ENCODE data around the gene PRSS36.
A peak's percentile ranks its signal among the peaks of the same experiment; 100 is the strongest.
"Not testable (repeated sequence)": the region's sequence is repeated elsewhere in the genome, so short reads cannot be mapped to it uniquely, and the experiment has no call there.

Gene PRSS36

DNA sequence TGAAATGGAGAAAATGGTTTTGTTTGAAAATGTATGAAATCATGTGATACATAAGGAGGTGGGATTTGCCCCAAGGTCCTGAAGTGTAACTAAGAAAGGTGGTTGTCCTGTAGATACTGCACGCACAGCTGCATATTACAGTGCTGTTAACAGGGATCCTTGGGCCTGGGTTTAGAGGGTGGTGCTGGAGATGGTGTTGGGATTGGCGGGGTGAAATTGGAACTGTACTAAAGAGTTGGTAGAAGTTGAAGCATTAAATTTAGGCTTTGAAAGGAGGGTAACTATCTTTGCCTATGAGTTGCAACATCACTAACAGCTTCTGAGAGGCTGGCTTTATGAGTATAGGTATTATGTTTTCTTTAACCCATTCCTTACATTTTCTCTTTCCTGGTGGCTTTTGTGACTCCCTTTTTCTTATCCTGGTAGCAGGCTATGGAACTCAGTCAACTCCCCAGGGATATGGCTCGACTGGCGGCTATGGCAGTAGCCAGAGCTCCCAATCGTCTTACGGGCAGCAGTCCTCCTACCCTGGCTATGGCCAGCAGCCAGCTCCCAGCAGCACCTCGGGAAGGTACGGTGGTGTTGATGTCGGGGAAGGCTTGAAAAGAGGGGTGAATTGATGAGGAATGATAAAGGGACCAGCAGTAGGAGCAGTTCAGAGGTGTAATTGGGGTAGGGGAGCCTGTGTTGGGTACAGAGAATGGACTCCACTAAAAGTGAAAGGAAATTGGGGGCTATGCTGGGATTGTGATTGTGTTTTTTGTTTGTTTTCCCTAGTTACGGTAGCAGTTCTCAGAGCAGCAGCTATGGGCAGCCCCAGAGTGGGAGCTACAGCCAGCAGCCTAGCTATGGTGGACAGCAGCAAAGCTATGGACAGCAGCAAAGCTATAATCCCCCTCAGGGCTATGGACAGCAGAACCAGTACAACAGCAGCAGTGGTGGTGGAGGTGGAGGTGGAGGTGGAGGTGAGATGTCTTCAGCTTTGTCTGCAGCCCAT lies 33.9 kb upstream of the PRSS36 start:
- no peak for DNase-seq

GRCh38 chr16:31182391-31182790 lies 32.5 kb upstream of the PRSS36 start:
- no peak for DNase-seq

- DNase-seq: no peak
These were observed 31.4 kb upstream of the PRSS36 start for GRCh38 chr16:31181102-31181830.

DNA sequence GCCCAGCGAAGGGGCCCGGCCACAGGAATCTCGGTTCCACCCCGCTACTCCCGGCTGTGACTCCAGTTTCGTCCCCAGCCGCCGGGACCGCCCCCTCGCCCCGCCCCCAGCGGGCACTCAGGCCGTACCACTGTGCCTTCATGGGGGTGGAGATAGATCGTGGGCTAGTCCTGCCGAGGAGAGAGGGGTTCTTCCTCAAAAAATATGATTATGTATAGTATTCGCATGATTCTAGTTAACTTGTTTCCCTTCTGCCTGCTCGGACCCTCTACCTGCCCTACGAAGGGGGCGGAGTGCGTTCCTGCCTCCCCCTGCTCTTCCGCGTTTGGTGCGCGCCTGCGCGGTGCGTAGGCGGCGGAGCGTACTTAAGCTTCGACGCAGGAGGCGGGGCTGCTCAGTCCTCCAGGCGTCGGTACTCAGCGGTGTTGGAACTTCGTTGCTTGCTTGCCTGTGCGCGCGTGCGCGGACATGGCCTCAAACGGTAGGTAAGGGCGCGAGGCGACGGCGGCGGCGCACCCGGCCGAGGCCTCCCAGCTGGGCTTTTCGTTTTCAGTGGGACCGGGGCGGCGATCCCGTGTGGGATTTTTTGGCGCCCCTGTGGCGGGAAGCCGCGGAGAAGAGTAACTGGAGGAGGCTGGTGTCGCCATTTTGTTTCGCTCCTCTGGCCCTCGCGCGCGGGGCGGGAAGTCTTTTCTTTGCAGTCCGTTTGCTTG lies 30.0 kb upstream of the PRSS36 start, which contains the start of gene FUS:
Gene FUS, plus strand, starts transcription at position 393 of the 713 bp plus-strand sequence. Its CDS starts 76 bp downstream, at position 469.
- peak; percentile 75 for DNase-seq

DNA sequence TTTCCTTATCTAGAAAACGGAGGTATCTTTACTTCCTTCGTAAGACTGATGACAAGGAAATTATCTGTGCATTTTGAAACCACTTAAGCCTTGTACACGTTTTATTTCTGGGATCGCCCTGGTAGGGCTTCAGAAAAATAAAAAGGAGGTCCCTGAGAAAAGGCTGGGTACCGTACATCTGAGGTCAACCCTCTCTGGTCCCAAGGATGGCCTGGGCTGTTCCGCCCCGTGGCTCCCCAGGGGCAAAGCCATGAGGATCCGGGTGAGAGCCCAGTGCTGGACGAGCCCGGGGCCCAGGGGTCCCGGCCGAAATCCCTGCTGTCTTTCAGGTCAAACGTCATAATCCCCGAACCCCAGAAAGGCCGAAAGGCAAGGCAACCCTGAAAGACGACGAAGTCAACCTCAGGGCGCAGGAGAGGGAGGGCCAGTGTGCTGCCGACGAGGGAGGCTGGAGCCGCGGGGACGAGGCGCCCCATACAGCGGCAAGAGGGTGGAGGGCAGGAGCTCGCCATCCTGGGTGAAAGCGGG lies 29.4 kb upstream of the PRSS36 start:
- no peak for DNase-seq

DNA sequence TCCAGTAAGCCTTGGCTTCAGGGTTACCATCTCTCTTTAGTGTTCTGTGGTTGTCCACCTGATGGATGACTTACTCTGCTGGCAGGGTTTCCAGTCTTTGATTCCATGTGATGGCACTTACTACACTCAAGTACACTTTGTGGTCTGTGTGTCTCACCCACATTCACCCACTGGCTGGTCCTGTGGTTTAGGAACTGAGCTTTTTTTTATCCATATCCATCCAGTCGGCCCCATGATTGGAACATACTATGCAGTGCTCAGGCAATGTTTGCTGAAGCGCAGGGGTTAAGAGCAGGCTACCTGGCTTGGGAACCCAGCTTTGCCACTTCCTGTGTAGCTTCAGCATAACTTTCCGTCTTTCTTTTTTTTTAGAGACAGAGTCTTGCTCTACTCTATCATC lies 27.3 kb upstream of the PRSS36 start:
- DNase-seq: peak; percentile 47

- not testable (repeated sequence) for DNase-seq
These were observed 20.2 kb upstream of the PRSS36 start for GRCh38 chr16:31170048-31170447.

DNA sequence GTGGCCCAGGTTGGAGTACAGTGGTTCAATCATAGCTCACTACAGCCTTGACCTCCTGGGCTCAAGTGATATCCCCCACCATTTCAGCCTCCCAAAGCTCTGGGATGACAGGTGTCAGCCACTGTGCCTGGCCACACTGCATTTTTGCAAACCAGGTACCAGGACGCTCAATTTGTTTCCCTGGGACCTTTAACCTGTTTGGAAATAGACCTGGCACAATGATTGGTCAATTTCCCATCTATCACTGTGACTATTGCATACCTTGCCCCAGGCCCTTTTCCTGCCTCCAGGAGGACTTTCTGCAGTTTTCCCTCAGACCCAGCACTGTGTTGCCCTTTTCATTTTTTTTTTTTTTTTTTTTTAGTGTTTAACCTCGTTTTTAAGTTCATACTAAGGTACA lies 19.0 kb upstream of the PRSS36 start:
- DNase-seq: no peak

DNA sequence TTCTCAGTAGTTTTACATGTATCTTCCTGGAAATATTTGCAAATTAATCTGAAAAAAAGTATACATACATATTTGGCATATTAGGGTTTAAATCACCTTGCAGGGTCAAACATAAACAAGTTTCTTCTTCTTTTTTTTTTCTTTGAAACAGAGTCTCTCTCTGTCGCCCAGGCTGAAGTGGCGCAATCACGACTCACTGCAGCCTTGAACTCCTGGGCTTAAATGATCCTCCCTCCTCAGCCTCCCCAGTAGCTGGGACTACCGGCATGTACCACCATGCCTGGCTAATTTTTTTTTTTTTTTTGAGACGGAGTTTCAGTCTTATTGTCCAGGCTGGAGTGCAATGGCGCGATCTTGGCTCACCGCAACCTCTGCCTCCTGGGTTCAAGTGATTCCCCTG lies 17.4 kb upstream of the PRSS36 start:
- no peak for DNase-seq

GRCh38 chr16:31157136-31157535 lies 7.3 kb upstream of the PRSS36 start:
- no peak for DNase-seq

- not testable (repeated sequence) for DNase-seq
These were observed 1.1 kb upstream of the PRSS36 start for GRCh38 chr16:31150976-31151375.

DNA sequence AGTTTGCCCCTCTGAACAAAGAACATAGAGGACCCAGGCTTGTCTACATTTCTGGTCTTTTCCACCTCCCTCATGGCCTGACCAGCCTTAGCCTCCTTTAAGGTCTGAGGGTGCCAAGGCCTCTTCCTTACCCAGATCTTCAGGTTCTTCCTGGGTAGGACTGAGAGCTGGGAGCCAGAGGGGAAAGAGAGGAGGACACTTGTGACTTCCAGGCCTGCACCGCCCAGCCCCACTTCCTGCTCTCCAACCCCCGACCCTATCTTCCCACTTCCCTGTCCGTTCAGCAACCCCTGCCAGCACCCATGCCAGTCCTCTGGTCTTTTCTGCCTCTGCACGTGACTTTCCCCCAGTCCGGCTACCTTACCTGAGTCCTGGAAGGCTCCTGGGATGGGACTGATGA lies 534 bp downstream of the PRSS36 start:
- no peak for DNase-seq

DNA sequence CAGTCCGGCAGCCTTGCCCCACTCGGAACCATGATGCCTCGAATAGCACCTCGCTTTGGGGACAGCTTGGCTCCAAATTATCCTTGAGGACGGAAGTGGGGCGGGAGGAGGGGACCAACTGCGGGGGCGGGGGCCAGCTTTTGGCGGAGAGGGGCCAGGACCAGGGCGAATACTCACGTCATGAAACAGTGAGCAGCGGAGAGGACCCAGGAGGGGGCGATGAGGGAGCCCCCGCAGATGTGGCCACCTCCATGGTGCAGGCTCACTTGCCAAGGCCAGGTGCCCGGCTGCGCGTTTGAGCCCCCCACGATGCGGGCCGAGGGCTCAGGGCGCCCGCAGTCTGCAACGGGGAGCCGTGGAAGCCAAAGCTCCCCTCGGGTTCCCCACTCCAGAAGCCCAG lies 970 bp downstream of the PRSS36 start:
- no peak for DNase-seq

- no peak for DNase-seq
These were observed 1.6 kb downstream of the PRSS36 start for GRCh38 chr16:31148281-31148728.

DNA sequence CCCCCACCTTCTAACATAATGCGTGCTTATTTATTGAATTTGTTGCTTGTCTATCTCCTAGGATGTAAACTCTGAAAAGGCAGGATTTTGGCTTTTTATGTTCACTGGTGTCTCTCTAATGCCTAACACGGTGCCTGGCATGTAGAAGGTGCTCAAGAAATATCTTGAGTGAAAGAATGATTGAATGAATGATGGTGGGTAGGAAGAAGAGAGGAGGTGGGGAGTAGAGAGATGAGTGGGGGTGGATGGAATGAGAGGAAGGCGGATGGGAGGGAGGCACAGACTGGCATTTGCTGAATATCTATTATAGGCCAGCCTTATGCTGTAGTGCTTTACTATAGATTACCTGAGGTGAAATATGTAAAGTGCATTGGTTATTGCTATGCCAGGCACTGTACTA lies 2.3 kb downstream of the PRSS36 start:
- no peak for DNase-seq

DNA sequence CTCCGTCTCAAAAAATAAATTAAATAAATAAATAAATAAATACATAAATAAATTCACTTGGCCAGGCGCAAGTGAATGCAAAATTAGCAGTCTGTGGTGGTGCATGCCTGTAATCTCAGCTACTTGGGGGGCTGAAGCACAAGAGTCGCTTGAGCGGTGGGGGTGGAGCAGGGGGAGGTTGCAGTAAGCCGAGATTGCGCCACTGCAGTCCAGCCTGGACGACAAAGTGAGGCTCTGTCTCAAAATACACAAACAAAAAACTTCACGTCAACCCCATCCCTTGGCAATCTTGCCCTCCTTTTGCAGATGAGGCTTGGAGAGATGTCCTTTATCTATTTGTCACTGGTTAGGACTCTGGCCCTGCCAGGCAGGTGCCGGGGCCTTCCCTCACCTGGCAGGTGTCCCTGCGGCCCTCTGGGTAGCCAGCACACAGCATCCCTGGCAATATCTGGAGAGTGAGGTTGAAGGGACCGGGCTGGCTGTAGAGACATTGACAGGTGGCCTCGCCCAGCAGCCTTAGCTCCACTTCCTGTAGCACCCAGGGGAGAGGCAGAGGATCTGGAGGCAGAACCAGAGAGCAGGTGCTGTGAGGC lies 4.4 kb downstream of the PRSS36 start:
- DNase-seq: no peak

- DNase-seq: not testable (repeated sequence)
These were observed 5.4 kb downstream of the PRSS36 start for GRCh38 chr16:31144418-31144817.

DNA sequence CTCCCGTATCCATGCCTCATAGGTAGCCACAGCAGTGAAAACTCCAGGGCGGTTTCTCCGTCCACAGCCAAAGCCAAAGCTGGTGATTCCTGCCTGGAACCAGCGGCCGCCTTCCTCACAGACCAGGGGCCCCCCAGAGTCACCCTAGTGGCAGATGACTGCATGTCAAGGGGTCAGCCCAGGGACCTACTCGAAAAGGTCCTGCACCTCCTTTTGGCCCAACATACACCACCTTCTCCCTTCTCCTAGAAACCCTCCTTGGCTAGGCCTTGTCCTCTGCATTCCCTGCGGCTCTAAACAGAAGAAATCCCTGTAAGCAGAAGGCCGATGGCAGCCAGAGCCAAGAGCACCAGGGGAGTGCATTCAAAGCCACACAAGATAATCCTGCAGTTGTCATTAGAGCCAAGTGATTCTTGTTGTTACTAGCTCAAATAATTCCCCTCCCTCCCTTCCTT lies 6.1 kb downstream of the PRSS36 start:
- no peak for DNase-seq

- DNase-seq: no peak
These were observed 6.7 kb downstream of the PRSS36 start for GRCh38 chr16:31143011-31143693.

DNA sequence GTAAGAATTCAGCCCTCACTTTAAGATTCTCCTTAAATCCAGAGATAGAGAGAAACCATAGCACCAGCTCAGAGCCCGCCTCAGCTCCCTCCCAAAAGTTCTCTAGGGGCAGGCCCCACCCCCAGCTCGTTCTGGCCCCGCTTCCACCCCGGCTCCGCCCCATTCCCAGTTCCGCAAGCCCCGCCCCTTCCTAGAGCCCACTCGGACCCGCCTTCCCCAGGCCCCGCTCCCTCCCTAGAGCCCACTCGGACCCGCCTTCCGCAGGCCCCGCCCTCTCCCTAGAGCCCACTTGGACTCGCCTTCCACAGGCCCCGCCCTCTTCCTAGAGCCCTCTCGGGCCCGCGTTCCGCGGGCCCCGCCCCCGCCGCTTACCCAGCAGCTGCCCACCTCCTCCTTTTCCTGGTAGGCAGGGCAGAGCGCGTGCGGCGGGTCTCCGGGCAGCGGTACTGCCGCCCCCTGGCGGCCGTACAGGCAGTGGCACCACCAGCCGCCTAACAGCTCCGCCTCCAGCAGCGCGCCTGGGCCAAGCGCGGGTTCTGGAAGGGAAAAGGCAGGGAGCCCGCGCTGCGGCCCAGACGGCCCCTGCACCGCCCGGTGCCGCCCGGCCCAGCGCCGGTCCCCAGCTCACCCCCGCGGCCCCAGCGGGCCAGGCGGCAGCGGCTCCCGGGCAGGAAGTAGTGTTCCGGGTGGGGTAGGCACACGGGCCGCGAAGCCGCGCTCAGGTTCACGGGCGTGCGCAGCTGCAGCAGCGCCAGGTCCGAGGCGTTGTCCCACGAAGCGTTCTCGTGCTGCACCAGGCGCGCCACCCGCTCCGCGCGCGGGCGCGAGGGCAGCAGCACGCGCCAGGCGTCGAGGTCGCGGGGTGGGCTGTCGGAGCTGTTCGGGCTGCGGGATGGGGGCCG lies 7.5 kb downstream of the PRSS36 start:
- peak; percentile 95 for DNase-seq

All from NCI-H2107 (cell line).